ENCODE data around the gene ZIM2. TPM values are rescaled to one million over a fixed set of nuclear protein-coding genes. Genes with fewer than 3 reads are reported as not detected.
A peak's percentile ranks its signal among the peaks of the same experiment; 100 is the strongest.
"Not testable (repeated sequence)": the region's sequence is repeated elsewhere in the genome, so short reads cannot be mapped to it uniquely, and the experiment has no call there.

The ZIM2 gene
- total RNA-seq, 2 experiments from 2014 or later: not detected

GRCh38 chr19:56858026-56858425, 17.5 kb upstream of the ZIM2 start:
- peaks cover 11% of the 10 kb centered on the region for H3K27me3 Mint-ChIP-seq
- no peaks in the 10 kb centered on the region for H3K4me1 Mint-ChIP-seq
- no peak overlapping the region for H3K27ac Mint-ChIP-seq
- peaks cover 12% of the 10 kb centered on the region for H3K9me3 Mint-ChIP-seq
- DNase-seq: no peak
- H3K4me3 Mint-ChIP-seq: no peak overlapping the region
- H3K36me3 Mint-ChIP-seq: no peaks in the 10 kb centered on the region

GRCh38 chr19:56856822-56857221, 16.3 kb upstream of the ZIM2 start:
- H3K27me3 Mint-ChIP-seq: peaks cover 11% of the 10 kb centered on the region
- no peak for DNase-seq
- no peak overlapping the region for H3K4me3 Mint-ChIP-seq
- H3K4me1 Mint-ChIP-seq: no peaks in the 10 kb centered on the region
- H3K36me3 Mint-ChIP-seq: no peaks in the 10 kb centered on the region
- H3K27ac Mint-ChIP-seq: no peak overlapping the region
- peaks cover 17% of the 10 kb centered on the region for H3K9me3 Mint-ChIP-seq

- not testable (repeated sequence) for DNase-seq, H3K4me1 Mint-ChIP-seq, H3K27me3 Mint-ChIP-seq, H3K27ac Mint-ChIP-seq, H3K36me3 Mint-ChIP-seq, H3K4me3 Mint-ChIP-seq
- H3K9me3 Mint-ChIP-seq: peaks cover 27% of the 10 kb centered on the region
These were observed 11.8 kb upstream of the ZIM2 start for GRCh38 chr19:56852361-56852760.

- H3K4me1 Mint-ChIP-seq: no peaks in the 10 kb centered on the region
- H3K27me3 Mint-ChIP-seq: no peaks in the 10 kb centered on the region
- no peaks in the 10 kb centered on the region for H3K36me3 Mint-ChIP-seq
- H3K9me3 Mint-ChIP-seq: peaks cover 25% of the 10 kb centered on the region
- H3K27ac Mint-ChIP-seq: no peak overlapping the region
- no peak overlapping the region for H3K4me3 Mint-ChIP-seq
- no peak for DNase-seq
These were observed 7.6 kb upstream of the ZIM2 start for GRCh38 chr19:56848166-56848565.

- H3K27ac Mint-ChIP-seq: no peak overlapping the region
- no peaks in the 10 kb centered on the region for H3K4me1 Mint-ChIP-seq
- peaks cover 20% of the 10 kb centered on the region for H3K36me3 Mint-ChIP-seq
- peaks cover 21% of the 10 kb centered on the region for H3K9me3 Mint-ChIP-seq
- H3K4me3 Mint-ChIP-seq: no peak overlapping the region
- H3K27me3 Mint-ChIP-seq: peaks cover 30% of the 10 kb centered on the region
- no peak for DNase-seq
These were observed 1.9 kb upstream of the ZIM2 start for GRCh38 chr19:56842412-56842811.

GRCh38 chr19:56841193-56841543, 642 bp upstream of the ZIM2 start:
- Mint-ChIP-seq H3K9me3 (peaks cover 26% of the 10 kb centered on the region), H3K27ac (no peak overlapping the region), H3K4me3 (no peak overlapping the region), H3K27me3 (peaks cover 42% of the 10 kb centered on the region), H3K36me3 (peaks cover 26% of the 10 kb centered on the region), H3K4me1 (no peaks in the 10 kb centered on the region)
- no peak for DNase-seq

GRCh38 chr19:56839652-56840450, 675 bp downstream of the ZIM2 start:
- peak; percentile 23 for DNase-seq
- Mint-ChIP-seq H3K27me3 (peaks cover 50% of the 10 kb centered on the region), H3K9me3 (peaks cover 32% of the 10 kb centered on the region), H3K27ac (no peak overlapping the region), H3K4me1 (no peaks in the 10 kb centered on the region), H3K4me3 (no peak overlapping the region), H3K36me3 (peaks cover 31% of the 10 kb centered on the region)

GRCh38 chr19:56838909-56839651, 1.4 kb downstream of the ZIM2 start:
- H3K4me3 Mint-ChIP-seq: no peak overlapping the region
- H3K4me1 Mint-ChIP-seq: no peaks in the 10 kb centered on the region
- H3K27ac Mint-ChIP-seq: no peak overlapping the region
- peaks cover 31% of the 10 kb centered on the region for H3K36me3 Mint-ChIP-seq
- DNase-seq: peak; percentile 37
- peaks cover 50% of the 10 kb centered on the region for H3K27me3 Mint-ChIP-seq
- H3K9me3 Mint-ChIP-seq: peaks cover 33% of the 10 kb centered on the region

GRCh38 chr19:56838024-56838908, 2.3 kb downstream of the ZIM2 start:
- peaks cover 33% of the 10 kb centered on the region for H3K9me3 Mint-ChIP-seq

GRCh38 chr19:56837492-56838023, 3.0 kb downstream of the ZIM2 start:
- no peak overlapping the region for H3K27ac Mint-ChIP-seq
- peak overlapping the region; percentile 48 for H3K4me3 Mint-ChIP-seq
- H3K9me3 Mint-ChIP-seq: peaks cover 34% of the 10 kb centered on the region
- peaks cover 31% of the 10 kb centered on the region for H3K36me3 Mint-ChIP-seq
- DNase-seq: peak; percentile 3
- H3K4me1 Mint-ChIP-seq: no peaks in the 10 kb centered on the region
- H3K27me3 Mint-ChIP-seq: peaks cover 50% of the 10 kb centered on the region

More at GRCh38 chr19:56838024-56838908, 2.3 kb downstream of the ZIM2 start:
- Mint-ChIP-seq H3K27me3 (peaks cover 50% of the 10 kb centered on the region), H3K4me1 (no peaks in the 10 kb centered on the region), H3K4me3 (peak overlapping the region; percentile 45), H3K36me3 (peaks cover 31% of the 10 kb centered on the region), H3K27ac (no peak overlapping the region)
- peak; percentile 24 for DNase-seq

GRCh38 chr19:56837004-56837403, 3.5 kb downstream of the ZIM2 start:
- Mint-ChIP-seq H3K27ac (no peak overlapping the region), H3K36me3 (peaks cover 31% of the 10 kb centered on the region), H3K4me3 (peak overlapping the region; percentile 48), H3K27me3 (peaks cover 53% of the 10 kb centered on the region), H3K9me3 (peaks cover 37% of the 10 kb centered on the region), H3K4me1 (no peaks in the 10 kb centered on the region)
- DNase-seq: no peak

GRCh38 chr19:56836059-56836458, 4.5 kb downstream of the ZIM2 start:
- H3K4me1 Mint-ChIP-seq: no peaks in the 10 kb centered on the region
- H3K36me3 Mint-ChIP-seq: peaks cover 30% of the 10 kb centered on the region
- H3K4me3 Mint-ChIP-seq: no peak overlapping the region
- peaks cover 34% of the 10 kb centered on the region for H3K9me3 Mint-ChIP-seq
- peaks cover 46% of the 10 kb centered on the region for H3K27me3 Mint-ChIP-seq
- no peak for DNase-seq
- H3K27ac Mint-ChIP-seq: no peak overlapping the region

GRCh38 chr19:56835401-56835800, 5.1 kb downstream of the ZIM2 start:
- no peak for DNase-seq
- Mint-ChIP-seq H3K4me3 (no peak overlapping the region), H3K4me1 (no peaks in the 10 kb centered on the region), H3K36me3 (peaks cover 28% of the 10 kb centered on the region), H3K27me3 (peaks cover 40% of the 10 kb centered on the region), H3K27ac (no peak overlapping the region), H3K9me3 (peaks cover 31% of the 10 kb centered on the region)

- Mint-ChIP-seq H3K9me3 (peaks cover 31% of the 10 kb centered on the region), H3K27ac (no peak overlapping the region), H3K4me3 (no peak overlapping the region), H3K4me1 (no peaks in the 10 kb centered on the region), H3K27me3 (peaks cover 40% of the 10 kb centered on the region), H3K36me3 (peaks cover 28% of the 10 kb centered on the region)
- DNase-seq: no peak
These were observed 5.8 kb downstream of the ZIM2 start for GRCh38 chr19:56834564-56835375.

All from activated naive CD8-positive, alpha-beta T cell treated with anti-CD3 and anti-CD28 coated beads for 36 hours (primary cell).